ENCODE data around the gene GAS6. TPM values are rescaled to one million over a fixed set of nuclear protein-coding genes. Genes with fewer than 3 reads are reported as not detected.

GAS6 gene
- total and polyA plus RNA-seq, 9 of the 15 experiments (the other 6 are each of a cell fraction or from before 2014, with no cell fraction given) = 0.14 to 9.7 (median 4.7) TPM; not detected in 1

DNA sequence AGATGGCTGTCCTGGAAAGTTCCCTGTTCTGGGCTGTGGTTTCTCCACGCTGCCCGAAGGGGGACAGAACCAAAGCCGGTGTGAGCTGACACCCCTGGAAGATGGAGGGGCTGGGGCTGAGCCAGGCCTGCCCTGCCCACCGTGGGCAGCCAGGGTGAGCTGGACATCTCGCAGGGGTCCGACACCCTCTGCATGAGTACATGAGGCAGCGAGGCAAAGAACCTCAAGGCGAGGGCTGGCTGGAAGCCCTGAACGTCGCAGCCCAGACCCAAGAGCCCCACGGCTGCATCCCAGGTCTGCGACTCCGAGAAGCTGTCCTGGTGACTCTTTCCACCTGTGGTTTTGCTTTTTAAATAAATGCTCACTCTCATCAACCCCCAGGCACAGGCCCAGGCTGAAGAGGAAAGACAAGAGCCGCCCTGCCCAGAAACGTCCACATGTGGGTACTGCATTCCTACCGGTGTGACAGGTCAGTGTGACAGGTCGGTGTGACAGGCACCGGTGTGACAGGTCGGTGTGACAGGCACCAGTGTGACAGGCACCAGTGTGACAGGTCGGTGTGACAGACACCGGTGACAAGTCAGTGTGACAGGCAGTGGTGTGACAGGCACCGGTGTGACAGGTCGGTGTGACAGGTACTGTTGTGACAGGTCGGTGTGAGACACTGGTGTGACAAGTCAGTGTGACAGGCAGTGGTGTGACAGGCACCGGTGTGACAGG lies 30.6 kb downstream of the GAS6 start:
- TF ChIP-seq POLR2G (IDR thresholded peaks at IDR 0.05; ENCODE audit: low read depth, low read length) (0 out of 2 replicates have a peak, but pooled peaks have one; percentile 20), ZNF24 (IDR thresholded peaks at IDR 0.05) (no peak)
- peaks cover 0 to 18% of the 10 kb centered on the region in 2 experiments; a peak in 2 of 5 replicates for H3K4me1 ChIP-seq (replicated peaks in 1 of 2; ENCODE audit: control insufficient read depth in 2 of 2, insufficient read depth in 2 of 2, low read length in 2 of 2)
- H3K36me3 ChIP-seq (ENCODE audit: control insufficient read depth, insufficient read depth, low read length) = no peaks in the 10 kb centered on the region
- no peaks in the 10 kb centered on the region for H3K27me3 ChIP-seq (ENCODE audit: control insufficient read depth in 2 of 2, insufficient read depth in 2 of 2, low read length in 2 of 2)
- H3K9me1 ChIP-seq (ENCODE audit: control insufficient read depth, insufficient read depth, low read length) = no peaks in the 10 kb centered on the region
- H3K4me2 ChIP-seq (ENCODE audit: insufficient read depth, low read length) = no peak overlapping the region
- H3K27ac ChIP-seq (ENCODE audit: extremely low read depth, low read depth, low read length) = no peak overlapping the region
- intact Hi-C loops (cut with micrococcal nuclease) (no loop called here), in situ Hi-C loops (cut with MboI) (no loop called here)
- H3K79me2 ChIP-seq (ENCODE audit: control insufficient read depth, insufficient read depth, low read length) = no peaks in the 10 kb centered on the region
- BruUV-seq (replicated peaks) = no TSS peak
- ChIA-PET POLR2A (no interaction called here), CTCF (ENCODE audit: low intra/inter-chr PET ratio) (no interaction called here)
- 86% methylated on average over 16 of the region's 25 CpGs for WGBS (ENCODE audit: insufficient coverage, low coverage, missing lambda C conversion rate)
- DNase-seq (ENCODE audit: extremely low read depth in 1 of 4, low spot score in 3 of 4) (no peak), ATAC-seq (no peak), FAIRE-seq (no peak)
- H2AFZ ChIP-seq (ENCODE audit: low read depth, low read length) = no peak overlapping the region
- no peaks in the 10 kb centered on the region for H4K20me1 ChIP-seq (replicated peaks; ENCODE audit: control insufficient read depth, insufficient read depth, low read length)
- no peaks in the 10 kb centered on the region for H3K9me3 ChIP-seq (replicated peaks; ENCODE audit: control insufficient read depth, insufficient read depth, low read depth, low read length)
- H3K9ac ChIP-seq (ENCODE audit: insufficient read depth in 1 of 2, low read depth in 2 of 2, low read length in 2 of 2) = no peak overlapping the region
- H3K4me3 ChIP-seq = no peak overlapping the region

DNA sequence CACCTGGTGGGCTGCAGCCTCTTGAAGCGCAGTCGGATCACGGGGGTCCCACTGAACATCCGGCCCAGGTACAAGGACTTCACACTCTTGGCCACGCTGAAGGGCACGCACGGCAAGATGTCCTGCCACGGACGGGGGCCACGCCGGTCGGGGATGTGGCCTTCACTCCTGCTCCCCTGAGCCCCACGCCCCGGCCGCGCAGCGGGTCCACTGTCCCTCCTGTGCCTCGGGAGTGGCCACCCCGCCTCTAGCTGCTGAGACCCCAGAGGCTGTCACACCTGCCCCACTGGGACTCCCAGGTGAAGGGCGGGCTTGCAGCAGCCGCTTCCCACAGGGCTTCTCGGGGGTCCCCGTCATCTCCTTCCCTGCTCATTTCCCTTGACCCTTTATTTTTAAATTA lies 31.2 kb downstream of the GAS6 start:
- no peak overlapping the region for H3K9ac ChIP-seq (ENCODE audit: insufficient read depth in 1 of 2, low read depth in 2 of 2, low read length in 2 of 2)
- H3K27ac ChIP-seq (ENCODE audit: extremely low read depth, low read depth, low read length) = no peak overlapping the region
- H4K20me1 ChIP-seq (replicated peaks; ENCODE audit: control insufficient read depth, insufficient read depth, low read length) = no peaks in the 10 kb centered on the region
- no peak overlapping the region for H2AFZ ChIP-seq (ENCODE audit: low read depth, low read length)
- H3K27me3 ChIP-seq (ENCODE audit: control insufficient read depth in 2 of 2, insufficient read depth in 2 of 2, low read length in 2 of 2) = no peaks in the 10 kb centered on the region
- H3K4me2 ChIP-seq (ENCODE audit: insufficient read depth, low read length) = no peak overlapping the region
- FAIRE-seq (no peak), ATAC-seq (no peak), DNase-seq (ENCODE audit: extremely low read depth in 1 of 4, low spot score in 3 of 4) (no peak)
- in situ Hi-C loops (cut with MboI) (no loop called here), intact Hi-C loops (cut with micrococcal nuclease) (no loop called here)
- H3K4me1 ChIP-seq (replicated peaks in 1 of 2; ENCODE audit: control insufficient read depth in 2 of 2, insufficient read depth in 2 of 2, low read length in 2 of 2) = peaks cover 0 to 12% of the 10 kb centered on the region in 2 experiments; a peak in 2 of 5 replicates
- no peaks in the 10 kb centered on the region for H3K36me3 ChIP-seq (ENCODE audit: control insufficient read depth, insufficient read depth, low read length)
- CTCF ChIA-PET (ENCODE audit: low intra/inter-chr PET ratio) = no interaction called here
- H3K4me3 ChIP-seq = no peak overlapping the region
- no TSS peak for BruUV-seq (replicated peaks)
- 68% methylated on average over 4 of the region's 23 CpGs for WGBS (ENCODE audit: insufficient coverage, low coverage, missing lambda C conversion rate)
- H3K79me2 ChIP-seq (ENCODE audit: control insufficient read depth, insufficient read depth, low read length) = no peaks in the 10 kb centered on the region
- no peaks in the 10 kb centered on the region for H3K9me1 ChIP-seq (ENCODE audit: control insufficient read depth, insufficient read depth, low read length)
- POLR2A ChIA-PET = no interaction called here
- no peaks in the 10 kb centered on the region for H3K9me3 ChIP-seq (replicated peaks; ENCODE audit: control insufficient read depth, insufficient read depth, low read depth, low read length)
- TF ChIP-seq NRF1 (conservative IDR thresholded peaks at IDR 0.05 in 1 of 2, IDR thresholded peaks at IDR 0.05 in 1 of 2) = no peak
- TF ChIP-seq POLR2G (IDR thresholded peaks at IDR 0.05; ENCODE audit: low read depth, low read length) = no peak
- TF ChIP-seq, protein P1, sequence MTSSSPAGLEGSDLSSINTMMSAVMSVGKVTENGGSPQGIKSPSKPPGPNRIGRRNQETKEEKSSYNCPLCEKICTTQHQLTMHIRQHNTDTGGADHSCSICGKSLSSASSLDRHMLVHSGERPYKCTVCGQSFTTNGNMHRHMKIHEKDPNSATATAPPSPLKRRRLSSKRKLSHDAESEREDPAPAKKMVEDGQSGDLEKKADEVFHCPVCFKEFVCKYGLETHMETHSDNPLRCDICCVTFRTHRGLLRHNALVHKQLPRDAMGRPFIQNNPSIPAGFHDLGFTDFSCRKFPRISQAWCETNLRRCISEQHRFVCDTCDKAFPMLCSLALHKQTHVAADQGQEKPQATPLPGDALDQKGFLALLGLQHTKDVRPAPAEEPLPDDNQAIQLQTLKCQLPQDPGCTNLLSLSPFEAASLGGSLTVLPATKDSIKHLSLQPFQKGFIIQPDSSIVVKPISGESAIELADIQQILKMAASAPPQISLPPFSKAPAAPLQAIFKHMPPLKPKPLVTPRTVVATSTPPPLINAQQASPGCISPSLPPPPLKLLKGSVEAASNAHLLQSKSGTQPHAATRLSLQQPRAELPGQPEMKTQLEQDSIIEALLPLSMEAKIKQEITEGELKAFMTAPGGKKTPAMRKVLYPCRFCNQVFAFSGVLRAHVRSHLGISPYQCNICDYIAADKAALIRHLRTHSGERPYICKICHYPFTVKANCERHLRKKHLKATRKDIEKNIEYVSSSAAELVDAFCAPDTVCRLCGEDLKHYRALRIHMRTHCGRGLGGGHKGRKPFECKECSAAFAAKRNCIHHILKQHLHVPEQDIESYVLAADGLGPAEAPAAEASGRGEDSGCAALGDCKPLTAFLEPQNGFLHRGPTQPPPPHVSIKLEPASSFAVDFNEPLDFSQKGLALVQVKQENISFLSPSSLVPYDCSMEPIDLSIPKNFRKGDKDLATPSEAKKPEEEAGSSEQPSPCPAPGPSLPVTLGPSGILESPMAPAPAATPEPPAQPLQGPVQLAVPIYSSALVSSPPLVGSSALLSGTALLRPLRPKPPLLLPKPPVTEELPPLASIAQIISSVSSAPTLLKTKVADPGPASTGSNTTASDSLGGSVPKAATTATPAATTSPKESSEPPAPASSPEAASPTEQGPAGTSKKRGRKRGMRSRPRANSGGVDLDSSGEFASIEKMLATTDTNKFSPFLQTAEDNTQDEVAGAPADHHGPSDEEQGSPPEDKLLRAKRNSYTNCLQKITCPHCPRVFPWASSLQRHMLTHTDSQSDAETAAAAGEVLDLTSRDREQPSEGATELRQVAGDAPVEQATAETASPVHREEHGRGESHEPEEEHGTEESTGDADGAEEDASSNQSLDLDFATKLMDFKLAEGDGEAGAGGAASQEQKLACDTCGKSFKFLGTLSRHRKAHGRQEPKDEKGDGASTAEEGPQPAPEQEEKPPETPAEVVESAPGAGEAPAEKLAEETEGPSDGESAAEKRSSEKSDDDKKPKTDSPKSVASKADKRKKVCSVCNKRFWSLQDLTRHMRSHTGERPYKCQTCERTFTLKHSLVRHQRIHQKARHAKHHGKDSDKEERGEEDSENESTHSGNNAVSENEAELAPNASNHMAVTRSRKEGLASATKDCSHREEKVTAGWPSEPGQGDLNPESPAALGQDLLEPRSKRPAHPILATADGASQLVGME (CRISPR knock-in tag; IDR thresholded peaks at IDR 0.05) = no peak
- TF ChIP-seq, protein P2, sequence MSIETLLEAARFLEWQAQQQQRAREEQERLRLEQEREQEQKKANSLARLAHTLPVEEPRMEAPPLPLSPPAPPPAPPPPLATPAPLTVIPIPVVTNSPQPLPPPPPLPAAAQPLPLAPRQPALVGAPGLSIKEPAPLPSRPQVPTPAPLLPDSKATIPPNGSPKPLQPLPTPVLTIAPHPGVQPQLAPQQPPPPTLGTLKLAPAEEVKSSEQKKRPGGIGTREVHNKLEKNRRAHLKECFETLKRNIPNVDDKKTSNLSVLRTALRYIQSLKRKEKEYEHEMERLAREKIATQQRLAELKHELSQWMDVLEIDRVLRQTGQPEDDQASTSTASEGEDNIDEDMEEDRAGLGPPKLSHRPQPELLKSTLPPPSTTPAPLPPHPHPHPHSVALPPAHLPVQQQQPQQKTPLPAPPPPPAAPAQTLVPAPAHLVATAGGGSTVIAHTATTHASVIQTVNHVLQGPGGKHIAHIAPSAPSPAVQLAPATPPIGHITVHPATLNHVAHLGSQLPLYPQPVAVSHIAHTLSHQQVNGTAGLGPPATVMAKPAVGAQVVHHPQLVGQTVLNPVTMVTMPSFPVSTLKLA (conservative IDR thresholded peaks at IDR 0.05) = no peak

Measured in K562 (cell line).